Colon (tissue), 2 donors: Measurements from ENCODE around the gene GFAP.
"Not testable (repeated sequence)": the region's sequence is repeated elsewhere in the genome, so short reads cannot be mapped to it uniquely, and the experiment has no call there.

Experiments used
- FAIRE-seq: peaks from 2 replicates; lab custom pipeline; 2012; peaks lifted over from hg19 to GRCh38; lab: Jason Lieb, UNC
- donor health status: control.
- donor health status: control.

GFAP gene

GRCh38 chr17:44915321-44915726 is at the start of gene GFAP:
TSS of gene GFAP (minus strand) at chr17:44915500. CDS start at chr17:44915486, 14 bp downstream.
- FAIRE-seq = no peak

GRCh38 chr17:44961921-44962350 is 46.6 kb upstream of the GFAP start:
- FAIRE-seq = no peak

GRCh38 chr17:44960691-44961090 is 45.4 kb upstream of the GFAP start:
- no peak for FAIRE-seq

GRCh38 chr17:44959821-44960531 is 44.7 kb upstream of the GFAP start:
- no peak for FAIRE-seq

- FAIRE-seq = no peak
These were observed 42.0 kb upstream of the GFAP start for GRCh38 chr17:44956998-44957981.

- FAIRE-seq = no peak
These were observed 40.5 kb upstream of the GFAP start for GRCh38 chr17:44955674-44956425.

GRCh38 chr17:44952946-44953475 is 37.7 kb upstream of the GFAP start:
- FAIRE-seq = no peak

- no peak for FAIRE-seq
These were observed 33.1 kb upstream of the GFAP start for GRCh38 chr17:44948315-44948795.

- no peak for FAIRE-seq
These were observed 32.4 kb upstream of the GFAP start, which contains the start of gene KIF18B for GRCh38 chr17:44947461-44948314. TSS of gene KIF18B (minus strand) at chr17:44947773. CDS start at chr17:44936344, 11,429 bp downstream.

GRCh38 chr17:44945652-44946051 is 30.4 kb upstream of the GFAP start:
- FAIRE-seq = not testable (repeated sequence)

GRCh38 chr17:44942456-44942855 is 27.2 kb upstream of the GFAP start:
- no peak for FAIRE-seq

- FAIRE-seq = no peak
These were observed 26.5 kb upstream of the GFAP start for GRCh38 chr17:44941712-44942331.

- FAIRE-seq = no peak
These were observed 25.5 kb upstream of the GFAP start for GRCh38 chr17:44940768-44941167.

- FAIRE-seq = no peak
These were observed 25.0 kb upstream of the GFAP start for GRCh38 chr17:44940317-44940716.

- no peak for FAIRE-seq
These were observed 19.8 kb upstream of the GFAP start for GRCh38 chr17:44935116-44935515.

- FAIRE-seq = no peak
These were observed 19.4 kb upstream of the GFAP start for GRCh38 chr17:44934745-44935105.

- no peak for FAIRE-seq
These were observed 18.8 kb upstream of the GFAP start for GRCh38 chr17:44933824-44934744.

- no peak for FAIRE-seq
These were observed 17.4 kb upstream of the GFAP start for GRCh38 chr17:44932787-44933097.

GRCh38 chr17:44932096-44932786 is 16.9 kb upstream of the GFAP start:
- FAIRE-seq = no peak
